GM12891 (cell line): ENCODE results near the gene CHMP1A.
"Not testable (repeated sequence)": the region's sequence is repeated elsewhere in the genome, so short reads cannot be mapped to it uniquely, and the experiment has no call there.

Experiments used
- PAX5 ChIP-seq: IDR thresholded peaks from 2 replicates; pipeline ENCODE4 v1.6.1; 2011; ENCODE audit warnings: low read length, moderate library complexity, mild to moderate bottlenecking; ENCODE audit not compliant: insufficient read depth, severe bottlenecking
- POLR2A ChIP-seq: IDR thresholded peaks from 2 replicates; pipeline ENCODE4 v1.6.1; 2011; ENCODE audit warnings: low read depth, low read length, control low read depth
- POLR2AphosphoS5 ChIP-seq: IDR thresholded peaks from 2 replicates; pipeline ENCODE4 v1.6.1; 2011; ENCODE audit warnings: low read depth, low read length, control low read depth
- TAF1 ChIP-seq: IDR thresholded peaks from 2 replicates; pipeline ENCODE4 v1.6.1; 2011; ENCODE audit warnings: low read depth, low read length, control low read depth

- TF ChIP-seq POLR2A, POLR2AphosphoS5, PAX5, TAF1: not testable (repeated sequence)
Observed at GRCh38 chr16:89634463-89635385, 22.8 kb downstream of the CHMP1A start.
